ENCODE measurements around the gene GKN1. TPM values are rescaled to one million over a fixed set of nuclear protein-coding genes. Genes with fewer than 3 reads are reported as not detected.

Gene GKN1
- total and polyA plus RNA-seq, 2 donors (not counting 3 experiments of a cell fraction or from before 2014, with no cell fraction given): not detected

DNA sequence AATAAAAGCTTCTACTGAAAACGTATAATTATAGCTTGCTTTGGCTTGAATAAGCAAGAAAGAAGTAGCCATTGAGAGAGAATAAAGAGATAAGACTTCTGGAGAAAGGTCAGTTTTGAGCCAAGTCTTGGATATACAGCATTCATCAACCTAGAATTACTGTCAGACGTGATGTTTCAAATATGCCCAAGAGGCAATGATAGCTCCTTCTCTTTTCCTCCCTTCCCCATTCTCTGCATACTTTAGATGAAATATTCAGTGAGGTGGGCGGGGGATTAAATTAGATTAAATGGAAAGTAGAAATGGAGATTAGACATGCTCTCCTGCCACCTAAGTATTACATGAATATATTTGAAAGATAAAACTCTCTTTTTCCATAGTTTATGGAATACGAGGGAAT is 47.3 kb downstream of the GKN1 start:
- H2AFZ ChIP-seq (ENCODE audit: low read depth, low read length): no peak overlapping the region
- dilution Hi-C loops (cut with MboI; ENCODE audit: extremely low pct_ligation_motif_present, low sequenced_read_pairs) (no loop called here), intact Hi-C loops (cut with micrococcal nuclease) (no loop called here)
- H3K79me2 ChIP-seq (ENCODE audit: control insufficient read depth, insufficient read depth, low read length): no peaks in the 10 kb centered on the region
- H3K9ac ChIP-seq (replicated peaks; ENCODE audit: extremely low read depth, insufficient read depth, low read length): no peak overlapping the region
- no peaks in the 10 kb centered on the region for H3K9me1 ChIP-seq (replicated peaks; ENCODE audit: control insufficient read depth, extremely low read depth, insufficient read depth, low read length)
- no peaks in the 10 kb centered on the region for H3K9me3 ChIP-seq (replicated peaks; ENCODE audit: control insufficient read depth, insufficient read depth, low read length)
- TF ChIP-seq FOS (IDR thresholded peaks at IDR 0.05; ENCODE audit: borderline replicate concordance, insufficient read depth, low read length) (no peak), POLR2AphosphoS5 (IDR thresholded peaks at IDR 0.05; ENCODE audit: insufficient read depth, low read depth, low read length) (no peak), JUN (IDR thresholded peaks at IDR 0.05; ENCODE audit: borderline replicate concordance, insufficient read depth, insufficient read length, low read depth) (no peak), POLR2A (IDR thresholded peaks at IDR 0.05; ENCODE audit: low read depth, low read length) (no peak), EZH2 (IDR thresholded peaks at IDR 0.05; ENCODE audit: borderline replicate concordance, low read depth, low read length, severe bottlenecking) (no peak), MYC (IDR thresholded peaks at IDR 0.05; ENCODE audit: low read depth, low read length) (no peak), GATA2 (IDR thresholded peaks at IDR 0.05; ENCODE audit: insufficient read depth, insufficient read length, low read depth, low read length) (no peak)
- TF ChIP-seq, protein P1, sequence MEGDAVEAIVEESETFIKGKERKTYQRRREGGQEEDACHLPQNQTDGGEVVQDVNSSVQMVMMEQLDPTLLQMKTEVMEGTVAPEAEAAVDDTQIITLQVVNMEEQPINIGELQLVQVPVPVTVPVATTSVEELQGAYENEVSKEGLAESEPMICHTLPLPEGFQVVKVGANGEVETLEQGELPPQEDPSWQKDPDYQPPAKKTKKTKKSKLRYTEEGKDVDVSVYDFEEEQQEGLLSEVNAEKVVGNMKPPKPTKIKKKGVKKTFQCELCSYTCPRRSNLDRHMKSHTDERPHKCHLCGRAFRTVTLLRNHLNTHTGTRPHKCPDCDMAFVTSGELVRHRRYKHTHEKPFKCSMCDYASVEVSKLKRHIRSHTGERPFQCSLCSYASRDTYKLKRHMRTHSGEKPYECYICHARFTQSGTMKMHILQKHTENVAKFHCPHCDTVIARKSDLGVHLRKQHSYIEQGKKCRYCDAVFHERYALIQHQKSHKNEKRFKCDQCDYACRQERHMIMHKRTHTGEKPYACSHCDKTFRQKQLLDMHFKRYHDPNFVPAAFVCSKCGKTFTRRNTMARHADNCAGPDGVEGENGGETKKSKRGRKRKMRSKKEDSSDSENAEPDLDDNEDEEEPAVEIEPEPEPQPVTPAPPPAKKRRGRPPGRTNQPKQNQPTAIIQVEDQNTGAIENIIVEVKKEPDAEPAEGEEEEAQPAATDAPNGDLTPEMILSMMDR (IDR thresholded peaks at IDR 0.05; ENCODE audit: extremely low read depth in 1 of 2, insufficient read depth in 1 of 2, low read depth in 1 of 2, low read length in 2 of 2): no peak
- TF ChIP-seq, protein P2, sequence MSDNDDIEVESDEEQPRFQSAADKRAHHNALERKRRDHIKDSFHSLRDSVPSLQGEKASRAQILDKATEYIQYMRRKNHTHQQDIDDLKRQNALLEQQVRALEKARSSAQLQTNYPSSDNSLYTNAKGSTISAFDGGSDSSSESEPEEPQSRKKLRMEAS (IDR thresholded peaks at IDR 0.05; ENCODE audit: insufficient read depth, insufficient read length): no peak
- H3K4me3 ChIP-seq (replicated peaks in 1 of 3; ENCODE audit: insufficient read depth in 1 of 3, low read depth in 1 of 3, low read length in 3 of 3): no peak overlapping the region
- no peak overlapping the region for H3K4me2 ChIP-seq (ENCODE audit: insufficient read depth, low read length)
- DNase-seq (ENCODE audit: low read depth, low spot score) (no peak), FAIRE-seq (no peak)
- CTCF ChIA-PET: interaction anchor here (1.0 kb wide), 3 partner anchors 7 to 78 kb away, joined by 3 read pairs; partner anchors contain the start of gene ANTXR1
- no peaks in the 10 kb centered on the region for H3K36me3 ChIP-seq (ENCODE audit: control insufficient read depth in 2 of 2, extremely low read depth in 1 of 2, insufficient read depth in 2 of 2, low read length in 2 of 2)
- H3K27me3 ChIP-seq (ENCODE audit: control insufficient read depth in 2 of 2, insufficient read depth in 2 of 2, low read length in 2 of 2): peaks cover 0 to 6% of the 10 kb centered on the region in 2 experiments
- POLR2A ChIA-PET: no interaction called here
- no TSS peak for BruUV-seq (replicated peaks)
- no peak overlapping the region for H3K27ac ChIP-seq (ENCODE audit: insufficient read depth, low read depth, low read length)
- H3K4me1 ChIP-seq (ENCODE audit: control insufficient read depth, extremely low read depth, insufficient read depth, low read length): peaks cover 3% of the 10 kb centered on the region
- H4K20me1 ChIP-seq (replicated peaks; ENCODE audit: control insufficient read depth, extremely low read depth, insufficient read depth, low read length): no peaks in the 10 kb centered on the region

All from endothelial cell of umbilical vein (primary cell).